GM13977 (cell line): ENCODE results near the gene ATXN10.

Experiments
- DNase-seq: peaks from one replicate; pipeline ENCODE4 v3.0.0; 2012; ENCODE audit warnings: low spot score
- CTCF ChIP-seq: IDR thresholded peaks from 2 replicates; pipeline ENCODE4 v1.5.1; 2012; ENCODE audit warnings: mild to moderate bottlenecking, control low read depth; ENCODE audit not compliant: insufficient read depth; ENCODE audit errors: extremely low read depth, missing control alignments
- in situ Hi-C: fragments of 300-500 bp; cut with MboI; formaldehyde crosslinking; loops from one replicate; pipeline ENCODE4 v1.12.0; 2022; ENCODE audit warnings: low sequenced_read_pairs, low pct_unique_long_range_greater_than_20kb, mixed read lengths, inconsistent platforms; ENCODE audit not compliant: unreplicated experiment

Gene ATXN10

GRCh38 chr22:45738206-45738605 lies 66.6 kb downstream of the ATXN10 start:
- no peak for DNase-seq
- in situ Hi-C loops, result no loop called here
- TF ChIP-seq CTCF, result no peak

- in situ Hi-C loops, result no loop called here
- TF ChIP-seq CTCF, result no peak
- DNase-seq, result no peak
These were observed 68.6 kb downstream of the ATXN10 start for GRCh38 chr22:45740236-45740635.

- in situ Hi-C loops, result no loop called here
- TF ChIP-seq CTCF, result no peak
- DNase-seq, result no peak
These were observed 71.3 kb downstream of the ATXN10 start for GRCh38 chr22:45742866-45743450.

- no peak for TF ChIP-seq CTCF
- in situ Hi-C loops, result no loop called here
- no peak for DNase-seq
These were observed 72.1 kb downstream of the ATXN10 start for GRCh38 chr22:45743687-45744086.

- in situ Hi-C loops, result no loop called here
- no peak for TF ChIP-seq CTCF
- DNase-seq, result no peak
These were observed 72.8 kb downstream of the ATXN10 start for GRCh38 chr22:45744442-45744841.

- no peak for TF ChIP-seq CTCF
- in situ Hi-C loops, result no loop called here
- no peak for DNase-seq
These were observed 79.0 kb downstream of the ATXN10 start for GRCh38 chr22:45750626-45751025.

- in situ Hi-C loops, result no loop called here
- no peak for DNase-seq
- TF ChIP-seq CTCF, result no peak
These were observed 80.4 kb downstream of the ATXN10 start for GRCh38 chr22:45752036-45752435.
